ENCODE results near the gene CNTN2. TPM values are rescaled to one million over a fixed set of nuclear protein-coding genes. Genes with fewer than 3 reads are reported as not detected.

The CNTN2 gene
- total and polyA plus RNA-seq, 2 of the 8 experiments (the other 6 are each of a cell fraction or from before 2014, with no cell fraction given), result 1.2 to 3.9 TPM

- CTCF ChIA-PET (ENCODE audit: partially characterized antibody), result interaction anchor here (0.9 to 5.6 kb wide), 2 partner anchors 14 to 137 kb away, joined by 3 to 46 read pairs; no protein-coding TSS in a partner anchor
- FAIRE-seq, result no peak
- WGBS, 2 experiments (ENCODE audit: extremely low coverage in 1 of 2, insufficient coverage in 1 of 2, insufficient read length in 1 of 2, insufficient replicate concordance in 2 of 2, low coverage in 1 of 2, low lambda C conversion rate in 2 of 2, missing lambda C conversion rate in 1 of 2), result 94% methylated on average over 2 of the region's 2 CpGs; no CpG with 5 or more reads in 1 of the 2 experiments
- no peak for TF ChIP-seq SUZ12 (IDR thresholded peaks at IDR 0.05; ENCODE audit: low read length)
- no peak for TF ChIP-seq TAF7 (optimal IDR thresholded peaks at IDR 0.05; ENCODE audit: borderline replicate concordance, low read depth, low read length)
- TF ChIP-seq BRCA1 (IDR thresholded peaks at IDR 0.05; ENCODE audit: low read depth, low read length), result no peak
- TF ChIP-seq ASH2L (IDR thresholded peaks at IDR 0.05; ENCODE audit: low read length), result no peak
- TF ChIP-seq RXRA (IDR thresholded peaks at IDR 0.05; ENCODE audit: insufficient read depth, low read depth, low read length), result no peak
- TF ChIP-seq RNF2 (IDR thresholded peaks at IDR 0.05; ENCODE audit: borderline replicate concordance, low read depth, low read length, missing control alignments, poor library complexity, severe bottlenecking), result no peak
- no peak for TF ChIP-seq KDM4A (IDR thresholded peaks at IDR 0.05; ENCODE audit: low read depth, low read length, severe bottlenecking)
- TF ChIP-seq CREB1 (IDR thresholded peaks at IDR 0.05), result no peak
- no peak for TF ChIP-seq CHD1 (IDR thresholded peaks at IDR 0.05; ENCODE audit: low read depth, low read length)
- no peak for TF ChIP-seq SIRT6 (IDR thresholded peaks at IDR 0.05; ENCODE audit: low read length)
- TF ChIP-seq EGR1 (IDR thresholded peaks at IDR 0.05; ENCODE audit: borderline replicate concordance, low read depth, low read length), result no peak
- no peak for TF ChIP-seq SIX5 (IDR thresholded peaks at IDR 0.05; ENCODE audit: low read depth, low read length)
- no peak for TF ChIP-seq POLR2AphosphoS5 (IDR thresholded peaks at IDR 0.05; ENCODE audit: low read depth, low read length)
- TF ChIP-seq SAP30 (IDR thresholded peaks at IDR 0.05; ENCODE audit: insufficient read depth, insufficient replicate concordance, low read length), result no peak
- no peak for TF ChIP-seq RFX5 (IDR thresholded peaks at IDR 0.05; ENCODE audit: borderline replicate concordance, low read depth, low read length)
These were observed 75.7 kb downstream of the CNTN2 start for GRCh38 chr1:205118752-205119151.

More at GRCh38 chr1:205118752-205119151, 75.7 kb downstream of the CNTN2 start:
- no peak overlapping the region for H2BK12ac ChIP-seq (ENCODE audit: low read depth, low read length)
- H3K79me1 ChIP-seq (ENCODE audit: low read depth, low read length), result peaks cover 5% of the 10 kb centered on the region; the same call in 1 of the 2 replicates
- no peak overlapping the region for H3K4me3 ChIP-seq (ENCODE audit: extremely low read depth in 1 of 4, insufficient read depth in 2 of 4, low read depth in 3 of 4, low read length in 4 of 4)
- H3K18ac ChIP-seq (ENCODE audit: extremely low read depth, low read length), result no peak overlapping the region
- no peak overlapping the region for H3K27ac ChIP-seq (ENCODE audit: low read depth, low read length)
- H3K9me3 ChIP-seq (ENCODE audit: insufficient read depth in 2 of 2, low read depth in 1 of 2, low read length in 1 of 2), result no peaks in the 10 kb centered on the region
- H3K23me2 ChIP-seq (ENCODE audit: low read depth, low read length), result peaks cover 5% of the 10 kb centered on the region; the same call in 1 of the 2 replicates
- no peak overlapping the region for H3K9ac ChIP-seq (replicated peaks in 1 of 4; ENCODE audit: extremely low read depth in 1 of 4, low read depth in 3 of 4, low read length in 3 of 4)
- no peaks in the 10 kb centered on the region for H3K27me3 ChIP-seq (replicated peaks in 1 of 4; ENCODE audit: control insufficient read depth in 3 of 4, extremely low read depth in 1 of 4, insufficient read depth in 3 of 4, low read length in 3 of 4)
- H3K79me2 ChIP-seq (ENCODE audit: control insufficient read depth in 1 of 2, insufficient read depth in 2 of 2, low read length in 2 of 2), result peaks cover 10 to 47% of the 10 kb centered on the region in 2 experiments
- no peak overlapping the region for H2AK5ac ChIP-seq (ENCODE audit: low read depth, low read length)
- no peak overlapping the region for H4K91ac ChIP-seq (replicated peaks; ENCODE audit: insufficient read length, low read length)
- no peak overlapping the region for H2BK15ac ChIP-seq (ENCODE audit: low read length)
- H4K8ac ChIP-seq (ENCODE audit: extremely low read depth, insufficient read depth, low read length), result no peak overlapping the region
- H3K4ac ChIP-seq (replicated peaks; ENCODE audit: insufficient read length, low read depth, low read length), result no peak overlapping the region
- no peak overlapping the region for H3K56ac ChIP-seq (replicated peaks; ENCODE audit: insufficient read length, low read depth, low read length)
- H3K4me2 ChIP-seq (ENCODE audit: insufficient read depth in 1 of 2, low read depth in 2 of 2, low read length in 2 of 2), result no peak overlapping the region
- H3K14ac ChIP-seq (ENCODE audit: insufficient read length), result no peak overlapping the region
- POLR2A ChIA-PET (ENCODE audit: partially characterized antibody), result no interaction called here
- DNase-seq (ENCODE audit: low read depth in 1 of 2, low spot score in 2 of 2), result no peak
- peaks cover 0 to 9% (median 5%) of the 10 kb centered on the region in 4 experiments; a peak in 3 of 7 replicates for H3K4me1 ChIP-seq (replicated peaks in 1 of 4; ENCODE audit: control insufficient read depth in 3 of 4, insufficient read depth in 4 of 4, low read length in 3 of 4)
- H3K23ac ChIP-seq (ENCODE audit: insufficient read length), result no peak overlapping the region
- H2BK20ac ChIP-seq (ENCODE audit: low read length), result no peak overlapping the region
- no peak overlapping the region for H4K5ac ChIP-seq (ENCODE audit: insufficient read length, low read depth, low read length)
- H2BK120ac ChIP-seq (replicated peaks; ENCODE audit: low read depth, low read length), result no peak overlapping the region
- H3K36me3 ChIP-seq (ENCODE audit: control insufficient read depth in 2 of 4, insufficient read depth in 4 of 4, low read length in 3 of 4), result peaks cover 2 to 9% (median 6%) of the 10 kb centered on the region in 4 experiments; a peak in 4 of 8 replicates
- H4K20me1 ChIP-seq (replicated peaks in 1 of 2; ENCODE audit: control insufficient read depth in 1 of 2, insufficient read depth in 2 of 2, low read length in 2 of 2), result peaks cover 0 to 3% of the 10 kb centered on the region in 2 experiments
- no peak overlapping the region for H2AFZ ChIP-seq (ENCODE audit: low read length)
- no peak overlapping the region for H2BK5ac ChIP-seq (ENCODE audit: low read depth, low read length)

All from H1 (cell line).